Dermis microvascular lymphatic vessel endothelial cell (primary cell): ENCODE data around the gene LRRC74B. TPM values are rescaled to one million over a fixed set of nuclear protein-coding genes. Genes with fewer than 3 reads are reported as not detected.
"Not testable (repeated sequence)": the region's sequence is repeated elsewhere in the genome, so short reads cannot be mapped to it uniquely, and the experiment has no call there.

Source experiments
- DNase-seq, 2 donors: peaks; one replicate each; pipeline versions ENCODE4 v3.0.0 to v3.0.0-alpha.2; 2010; ENCODE audit warnings: low read depth in 2 of 2
- total RNA-seq: library from RNA; depleted of rRNA; stranded (reverse); fragments of >200 nt; gene quantifications from 2 replicates; pipeline ENCODE4 v1.2.1, GENCODE V29; 2014

Gene LRRC74B
- total RNA-seq, 1 donor from 2014 or later, result not detected

DNA sequence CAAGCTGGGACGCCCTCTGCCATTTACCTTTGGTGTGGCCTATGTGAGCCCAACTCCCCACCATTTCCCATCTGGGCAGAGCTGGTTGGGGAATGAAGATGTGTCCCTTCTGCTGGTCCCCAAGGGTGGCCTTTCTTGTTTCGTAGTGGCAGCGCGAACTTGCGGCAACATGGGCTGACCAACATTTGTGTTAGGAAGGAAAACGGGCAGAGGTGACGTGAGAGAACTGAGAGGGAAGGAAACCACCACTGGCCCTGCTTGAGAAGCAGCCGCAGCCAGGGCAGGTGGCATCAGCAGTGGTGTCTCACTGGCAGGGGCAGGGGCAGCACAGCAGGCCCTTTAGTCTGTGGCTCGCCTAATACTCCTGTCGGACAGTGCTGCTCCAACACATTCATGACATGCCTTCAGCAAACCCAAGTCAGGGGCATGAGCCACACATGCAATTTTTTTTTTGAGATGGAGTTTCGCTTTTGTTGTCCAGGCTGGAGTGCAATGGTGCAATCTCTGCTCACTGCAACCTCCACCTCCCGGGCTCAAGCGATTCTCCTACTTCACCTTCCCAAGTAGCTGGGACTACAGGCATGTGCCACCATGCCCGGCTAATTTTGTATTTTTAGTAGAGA lies 29.9 kb downstream of the LRRC74B start:
- DNase-seq, result no peak

DNA sequence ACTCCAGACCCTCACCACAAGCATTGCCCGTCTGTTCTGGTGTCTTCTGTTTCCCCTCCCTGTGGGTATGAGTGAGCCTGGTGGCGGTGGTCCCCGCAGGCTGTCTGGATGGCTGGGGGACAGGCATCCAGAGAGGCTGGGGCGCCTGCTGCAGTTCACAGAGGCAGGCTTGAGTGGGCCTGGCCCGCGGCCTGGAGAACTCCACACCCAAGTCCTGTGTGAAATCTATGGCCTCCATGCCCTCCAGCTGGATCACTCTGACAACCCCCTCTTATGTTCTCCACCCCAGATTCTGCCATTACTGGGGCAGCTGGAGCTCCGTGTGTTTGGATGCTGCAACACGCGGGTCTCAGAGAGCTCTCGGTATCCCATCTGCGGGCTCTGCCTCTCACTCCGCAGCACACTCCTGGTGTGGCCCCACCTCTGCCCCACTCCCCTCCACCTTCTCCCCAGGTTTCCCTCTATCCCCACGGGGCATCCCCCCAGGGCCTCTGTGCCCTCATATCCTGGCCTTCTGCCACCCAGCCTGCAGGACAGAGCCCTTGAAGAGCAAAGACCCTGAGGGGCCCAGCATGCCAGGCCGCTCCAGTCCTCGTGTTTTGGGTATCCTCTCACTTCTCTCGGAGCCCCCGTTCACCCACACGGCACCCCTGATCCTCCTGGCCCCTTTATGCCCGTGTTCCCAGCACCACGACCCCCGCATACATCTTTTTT lies 31.3 kb downstream of the LRRC74B start:
- no peak for DNase-seq

DNA sequence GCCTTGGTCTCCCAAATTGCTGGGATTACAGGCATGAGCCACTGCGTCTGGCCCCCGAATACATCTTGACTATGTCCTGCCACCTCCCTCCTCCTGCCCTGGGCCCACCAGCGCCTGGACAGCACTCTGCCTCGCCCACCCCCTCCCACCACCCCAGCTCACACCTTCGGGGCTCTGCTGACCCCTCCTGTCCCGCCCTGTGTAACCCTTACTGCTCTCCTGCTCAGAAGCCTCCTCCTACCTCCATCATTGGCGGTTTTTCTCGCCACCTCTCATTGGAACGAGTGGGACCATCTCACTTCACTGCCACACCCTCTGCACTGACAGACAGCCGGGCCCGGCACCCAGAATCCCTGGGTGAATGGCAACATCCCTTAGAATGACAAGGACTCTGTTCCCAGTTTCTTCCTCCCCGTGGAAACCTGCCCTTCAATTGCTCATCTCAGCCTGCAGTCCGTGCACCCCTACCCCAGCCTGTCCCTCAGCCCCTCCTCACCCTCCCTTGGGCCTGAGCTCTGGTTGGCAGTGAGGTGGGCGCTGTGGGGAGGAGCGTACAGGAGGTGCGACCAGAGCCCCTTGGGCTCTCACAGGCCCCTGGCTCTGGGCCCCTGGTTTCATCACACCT lies 32.2 kb downstream of the LRRC74B start:
- DNase-seq, result no peak

DNA sequence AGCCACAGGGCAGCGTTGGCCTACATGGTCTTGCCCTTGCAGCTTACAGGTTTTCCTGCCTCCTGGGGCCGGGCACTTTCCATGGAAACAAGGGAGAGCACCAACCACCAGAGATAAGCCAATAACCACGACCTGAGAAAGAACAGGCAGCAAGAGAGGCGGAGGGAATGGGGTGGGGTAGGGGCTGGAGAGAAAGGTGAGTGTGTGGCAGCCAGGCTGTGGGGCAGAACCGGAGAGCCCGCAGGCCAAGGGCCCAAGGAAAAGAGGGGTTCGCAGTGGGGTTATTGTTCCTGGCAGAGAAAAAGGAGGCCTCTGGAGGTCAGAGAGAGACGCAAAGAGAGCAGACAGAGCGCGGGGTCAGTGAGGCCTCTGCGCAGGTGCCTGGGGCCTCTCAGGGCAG lies 33.2 kb downstream of the LRRC74B start:
- DNase-seq, result no peak

DNA sequence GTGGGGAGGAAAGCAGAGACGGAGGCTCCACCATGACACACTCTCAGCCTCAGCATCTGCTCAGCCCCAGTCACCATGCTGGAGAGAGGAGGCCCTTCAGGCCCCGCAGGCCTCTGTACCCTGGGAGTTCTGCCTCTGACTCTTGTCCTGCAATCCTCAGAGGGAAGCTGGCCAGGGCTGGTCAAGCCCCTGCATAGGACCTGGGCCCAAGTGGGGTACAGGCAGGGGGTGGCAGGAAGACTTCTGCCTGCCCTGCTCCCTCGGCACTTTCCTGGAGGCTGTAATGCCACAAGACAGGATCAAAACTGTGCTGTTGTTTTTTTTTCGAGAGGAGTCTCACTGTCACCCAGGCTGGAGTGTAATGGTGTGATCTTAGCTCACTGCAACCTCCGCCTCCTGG lies 33.7 kb downstream of the LRRC74B start:
- DNase-seq, result no peak

DNA sequence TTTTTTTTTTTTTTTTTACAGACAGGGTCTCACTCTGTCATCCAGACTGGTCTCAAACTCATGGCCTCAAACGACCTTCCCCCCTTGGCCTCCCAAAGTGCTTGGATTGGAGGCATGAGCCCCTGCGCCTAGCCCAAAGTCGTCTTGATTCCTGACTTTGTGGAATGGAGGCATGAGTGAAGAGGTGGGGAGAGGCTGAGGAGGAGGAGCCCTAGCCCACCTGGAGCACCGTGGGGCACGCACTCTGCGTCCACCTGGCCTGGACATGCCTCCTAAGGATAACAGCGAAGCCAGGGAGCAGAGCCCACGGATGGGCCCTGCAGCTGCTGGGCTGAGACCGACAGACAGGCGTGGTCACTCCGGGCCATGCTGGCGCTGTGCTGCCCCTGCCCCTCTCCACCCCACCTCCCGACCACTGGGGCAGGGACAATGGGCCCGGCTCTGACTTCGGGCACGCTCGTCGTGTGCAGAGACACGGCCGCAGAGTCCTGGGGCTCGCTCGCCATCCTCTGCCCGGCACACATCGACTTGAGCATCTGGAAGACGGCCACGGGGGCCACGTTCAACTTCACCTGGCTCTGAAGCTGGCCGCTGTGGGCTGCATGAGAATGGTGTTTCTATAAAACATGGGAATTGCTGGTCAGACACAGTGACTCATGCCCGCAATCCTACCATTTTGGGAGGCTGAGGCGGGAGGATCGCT lies 34.8 kb downstream of the LRRC74B start:
- no peak for DNase-seq

DNA sequence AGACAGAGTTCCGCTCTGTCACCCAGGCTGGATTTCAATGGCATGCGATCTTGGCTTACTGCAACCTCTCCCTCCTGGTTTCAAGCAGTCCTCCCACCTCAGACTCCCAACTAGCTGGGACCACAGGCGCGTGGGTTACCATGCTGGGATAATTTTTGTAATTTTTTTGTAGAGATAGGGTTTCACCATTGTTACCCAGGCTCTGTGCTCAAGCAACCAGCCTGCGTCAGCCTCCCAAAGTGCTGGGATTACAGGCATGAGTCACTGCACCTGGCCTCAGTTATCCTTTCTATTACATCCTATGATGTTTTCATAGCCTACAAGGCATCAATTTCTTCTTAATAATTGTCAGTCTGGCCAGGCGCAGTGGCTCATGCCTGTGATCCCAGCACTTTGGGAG lies 36.5 kb downstream of the LRRC74B start:
- DNase-seq, result no peak

DNA sequence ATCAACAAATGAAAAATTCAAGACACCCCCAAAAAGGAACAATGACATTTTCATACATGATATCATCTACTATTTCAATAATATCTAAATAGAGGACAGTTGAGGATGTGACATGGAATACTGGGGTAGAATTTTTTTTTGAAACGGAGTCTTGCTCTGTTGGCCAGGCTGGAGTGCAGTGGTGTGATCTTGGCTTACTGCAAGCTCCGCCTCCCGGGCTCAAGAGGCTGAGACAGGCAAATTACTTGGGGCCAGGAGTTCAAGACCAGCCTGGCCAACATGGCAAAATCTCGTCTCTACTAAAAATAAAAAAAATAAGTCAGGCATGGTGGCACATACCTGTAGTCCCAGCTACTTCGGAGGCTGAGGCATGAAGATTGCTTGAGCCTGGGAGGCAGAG lies 41.4 kb downstream of the LRRC74B start:
- no peak for DNase-seq

DNA sequence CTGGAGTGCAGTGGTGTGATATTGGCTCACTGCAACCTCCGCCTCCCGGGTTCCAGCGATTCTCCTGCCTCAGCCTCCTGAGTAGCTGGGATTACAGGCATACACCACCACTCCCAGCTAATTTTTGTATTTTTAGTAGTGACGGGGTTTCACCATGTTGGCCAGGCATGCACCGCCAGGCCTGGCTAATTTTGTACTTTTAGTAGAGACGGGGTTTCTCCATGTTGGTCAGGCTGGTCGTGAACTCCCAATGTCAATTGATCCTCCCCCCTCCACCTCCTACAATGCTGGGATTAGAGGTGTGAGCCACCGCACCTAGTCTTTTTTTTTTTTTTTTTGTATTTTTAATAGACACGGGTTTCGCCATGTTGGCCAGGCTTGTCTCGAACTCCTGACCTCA lies 42.2 kb downstream of the LRRC74B start:
- DNase-seq, result not testable (repeated sequence)

DNA sequence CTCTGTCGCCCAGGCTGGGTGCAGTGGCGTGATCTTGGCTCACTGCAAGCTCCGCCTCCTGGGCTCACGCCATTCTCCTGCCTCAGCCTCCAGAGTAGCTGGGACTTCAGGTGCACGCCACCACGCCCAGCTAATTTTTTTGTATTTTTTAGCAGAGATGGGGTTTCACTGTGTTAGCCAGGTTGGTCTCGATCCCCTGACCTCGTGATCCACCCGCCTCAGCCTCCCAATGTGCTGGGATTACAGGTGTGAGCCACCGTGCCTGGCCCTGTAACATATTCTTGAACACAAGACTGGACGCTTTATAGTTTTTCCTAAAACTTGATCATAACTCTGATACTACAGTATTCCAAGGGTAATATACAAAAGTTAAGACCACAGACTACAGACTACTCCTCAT lies 45.5 kb downstream of the LRRC74B start:
- not testable (repeated sequence) for DNase-seq

DNA sequence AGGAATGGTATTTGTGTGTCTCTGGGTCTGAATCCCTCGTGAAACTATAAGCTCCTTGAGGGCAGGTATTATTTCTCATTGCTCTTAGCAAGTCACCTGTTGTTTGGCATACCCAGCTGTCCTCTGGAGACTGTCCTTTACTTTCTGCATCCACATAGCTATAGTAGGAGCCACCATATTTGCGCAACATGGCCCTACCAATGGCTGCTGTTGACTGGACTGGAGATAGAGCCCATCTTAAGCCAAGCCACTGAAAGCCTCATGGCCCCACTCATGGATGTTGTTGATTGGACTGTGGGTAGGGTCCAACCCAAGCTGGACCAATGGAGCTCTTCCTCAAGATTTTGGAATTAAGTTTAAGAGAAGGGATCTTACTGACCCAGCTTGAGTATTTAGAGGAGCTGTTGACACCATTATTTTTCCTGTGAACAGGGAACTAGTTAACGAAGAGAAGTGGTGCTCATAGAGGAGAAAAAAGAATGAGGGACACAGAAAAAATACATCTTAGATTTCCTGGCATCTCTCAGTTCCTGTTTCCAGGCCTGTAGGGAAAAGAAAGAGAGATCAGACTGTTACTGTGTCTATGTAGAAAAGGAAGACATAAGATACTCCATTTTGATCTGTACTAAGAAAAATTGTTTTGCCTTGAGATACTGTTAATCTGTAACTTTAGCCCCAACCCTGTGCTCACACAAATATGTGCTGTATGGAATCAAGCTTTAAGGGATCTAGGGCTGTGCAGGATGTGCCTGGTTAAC lies 47.2 kb downstream of the LRRC74B start:
- no peak for DNase-seq

DNA sequence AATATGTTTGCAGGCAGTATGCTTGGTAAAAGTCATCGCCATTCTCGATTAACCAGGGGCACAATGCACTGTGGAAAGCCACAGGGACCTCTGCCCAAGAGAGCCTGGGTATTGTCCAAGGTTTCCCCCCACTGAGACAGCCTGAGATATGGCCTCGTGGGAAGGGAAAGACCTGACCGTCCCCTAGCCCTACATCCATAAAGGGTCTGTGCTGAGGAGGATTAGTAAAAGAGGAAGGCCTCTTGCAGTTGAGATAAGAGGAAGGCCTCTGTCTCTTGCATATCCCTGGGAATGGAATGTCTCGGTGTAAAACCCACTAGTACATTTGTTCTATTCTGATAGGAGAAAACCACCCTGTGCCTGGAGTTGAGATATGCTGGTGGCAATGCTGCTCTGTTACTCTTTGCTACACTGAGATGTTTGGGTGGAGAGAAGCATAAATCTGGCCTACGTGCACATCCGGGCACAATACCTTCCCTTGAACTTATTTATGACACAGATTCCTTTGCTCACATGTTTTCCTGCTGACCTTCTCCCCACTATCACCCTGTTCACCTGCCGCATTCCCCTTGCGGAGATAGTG lies 47.9 kb downstream of the LRRC74B start:
- not testable (repeated sequence) for DNase-seq

DNA sequence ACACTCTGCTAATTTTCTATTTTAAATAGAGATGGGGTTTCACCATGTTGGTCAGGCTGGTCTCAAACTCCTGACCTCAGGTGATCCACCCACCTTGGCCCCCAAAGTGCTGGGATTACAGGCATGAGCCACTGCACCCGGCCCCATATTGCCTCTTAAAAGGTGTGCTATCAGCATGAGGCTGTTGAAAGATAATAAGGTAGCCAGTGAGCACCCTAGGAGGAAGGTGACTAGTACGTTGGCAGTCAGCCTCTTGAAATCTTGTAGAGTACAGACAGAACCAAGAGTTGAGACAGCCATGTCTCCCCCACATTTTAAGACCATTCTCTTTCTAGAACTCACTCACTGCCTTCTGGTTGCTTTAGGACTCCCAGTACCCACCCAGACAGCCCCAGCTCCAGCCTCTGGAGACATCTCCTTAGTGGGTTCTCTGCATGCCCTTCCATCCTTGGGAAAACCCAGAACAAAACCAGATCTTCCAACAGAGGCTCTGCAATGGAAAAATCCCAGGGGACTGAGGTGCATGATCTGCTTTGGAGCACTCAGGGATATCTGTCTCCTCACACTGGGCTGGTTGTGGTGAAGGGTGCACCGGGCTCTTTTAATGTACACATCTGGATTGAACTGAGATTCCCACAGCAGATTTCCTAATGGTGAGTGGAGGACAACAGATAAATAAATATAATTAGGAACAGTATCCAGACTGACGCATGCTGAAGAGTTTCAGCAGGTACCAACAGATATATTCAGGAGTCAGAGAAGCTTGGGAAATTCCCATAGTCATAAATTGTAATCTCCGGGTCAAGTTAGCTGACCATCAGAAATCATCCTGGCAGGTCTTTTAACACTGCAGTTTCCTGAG lies 49.4 kb downstream of the LRRC74B start:
- DNase-seq, result no peak

DNA sequence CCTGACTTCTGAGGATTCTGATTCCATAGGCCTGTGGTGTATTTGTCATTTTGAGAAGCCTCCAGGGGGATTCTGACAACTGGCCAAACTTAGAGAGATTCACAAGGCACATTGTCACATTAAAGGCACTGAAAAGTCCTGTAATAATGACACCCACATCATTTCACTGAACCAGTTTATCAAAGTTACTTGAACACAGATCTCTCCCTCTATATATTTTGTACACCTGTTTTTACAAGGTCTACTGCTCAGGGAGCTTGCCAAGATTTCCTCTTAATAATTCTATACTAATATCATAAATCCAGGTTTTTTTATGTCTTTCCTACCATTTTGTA lies 50.0 kb downstream of the LRRC74B start:
- DNase-seq, result no peak

DNA sequence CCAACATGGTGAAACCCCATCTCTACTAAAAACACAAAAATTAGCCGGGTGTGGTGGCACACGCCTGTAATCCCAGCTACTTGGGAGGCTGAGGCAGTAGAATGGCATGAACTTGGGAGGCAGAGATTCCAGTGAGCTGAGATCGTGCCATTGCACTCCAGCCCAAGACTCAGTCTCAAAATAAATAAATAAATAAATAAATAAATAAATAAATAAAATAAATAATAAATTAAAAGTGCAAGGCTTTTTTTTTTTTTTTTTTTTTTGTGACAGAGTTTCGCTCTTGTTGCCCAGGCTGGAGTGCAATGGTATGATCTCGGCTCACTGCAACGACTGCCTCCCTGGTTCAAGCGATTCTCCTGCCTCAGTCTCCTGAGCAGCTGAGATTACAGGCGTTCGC lies 51.1 kb downstream of the LRRC74B start:
- DNase-seq, result not testable (repeated sequence)

DNA sequence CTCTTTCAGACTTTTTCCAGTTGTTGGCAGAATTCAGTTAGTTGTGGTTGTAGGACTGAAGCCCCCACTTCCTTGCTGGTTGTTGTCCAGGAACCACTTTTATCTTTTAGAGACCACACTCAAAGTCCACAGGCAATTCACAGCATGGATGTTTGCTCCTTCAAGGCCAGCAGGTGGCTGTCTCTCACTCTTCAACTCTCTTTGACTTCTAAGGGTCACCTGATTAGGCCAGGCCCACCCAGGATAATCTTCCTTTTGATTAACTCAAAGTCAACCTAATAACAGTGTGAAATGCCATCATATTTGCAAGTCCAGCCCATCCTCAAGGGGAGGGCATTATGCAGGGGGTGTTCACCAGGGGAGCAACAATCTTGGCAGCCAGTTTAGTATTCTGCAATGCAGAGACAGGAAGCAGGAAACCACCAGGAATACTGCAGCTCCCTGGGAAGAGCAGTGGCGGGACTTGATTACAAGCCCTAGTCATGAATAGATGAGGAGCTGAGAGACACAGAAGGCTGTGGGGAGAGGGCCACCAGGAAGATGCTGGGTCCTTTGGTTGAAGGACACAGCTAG lies 52.4 kb downstream of the LRRC74B start:
- DNase-seq, result no peak

DNA sequence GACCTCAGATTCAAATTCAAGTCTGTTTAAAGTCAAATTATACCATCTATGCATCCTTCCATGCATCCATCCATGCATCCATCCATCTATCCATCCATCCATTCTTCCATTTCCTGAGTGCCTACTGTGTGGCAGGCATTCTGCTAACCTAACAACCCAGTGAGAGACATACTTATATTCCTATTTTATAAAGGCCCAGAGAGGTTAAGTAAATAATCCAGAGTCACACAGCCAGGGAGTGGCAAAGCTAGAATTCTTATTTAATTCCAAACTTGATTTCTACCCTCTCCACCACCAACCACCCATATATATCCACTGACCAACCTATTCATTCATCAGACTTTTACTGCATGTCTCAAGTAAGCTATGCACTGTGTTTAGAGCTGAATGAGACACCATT lies 53.8 kb downstream of the LRRC74B start:
- DNase-seq, result no peak

DNA sequence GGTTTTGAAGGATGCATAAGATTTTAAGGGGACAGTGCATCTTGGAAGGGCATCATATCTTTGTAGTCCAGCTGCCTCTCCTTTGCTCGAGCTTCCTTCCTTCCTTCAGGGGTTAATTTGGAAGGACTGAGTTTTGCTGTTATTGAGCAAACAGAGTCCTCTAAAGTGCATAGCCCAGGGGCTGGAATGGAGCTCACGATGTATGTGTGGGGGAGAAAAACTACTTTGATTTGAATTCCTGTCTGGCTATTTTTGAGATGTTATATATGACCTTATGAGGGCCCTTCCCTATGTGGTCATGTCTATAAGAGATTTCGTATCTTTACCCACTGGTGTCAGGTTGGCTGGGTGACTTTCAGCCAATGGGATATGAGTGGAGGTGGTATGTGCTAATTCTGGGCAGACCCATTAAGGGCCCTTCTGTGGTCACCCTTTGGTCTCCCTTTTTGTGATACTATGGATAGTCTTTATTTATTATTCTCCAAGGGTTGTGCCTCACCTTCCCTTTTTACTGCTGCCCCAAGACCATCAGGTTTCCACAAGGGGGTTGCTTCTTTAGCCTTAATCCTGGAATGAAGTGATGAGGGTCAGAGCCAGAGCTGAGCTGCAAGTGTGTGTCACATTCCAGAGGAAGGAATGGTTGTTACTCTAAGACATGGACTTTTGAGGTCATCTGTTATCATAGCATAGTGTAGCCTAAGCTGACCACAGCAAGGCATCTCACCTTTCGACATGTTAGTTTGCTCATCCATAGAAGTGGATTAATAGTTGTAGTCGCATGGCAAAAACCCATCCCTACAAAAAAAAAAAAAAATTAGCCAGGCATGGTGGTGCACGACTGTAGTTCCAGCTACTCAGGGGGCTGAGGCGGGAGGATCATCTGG lies 54.6 kb downstream of the LRRC74B start:
- DNase-seq, result no peak
